BE2C (cell line): ENCODE data around the gene ZFYVE28.

Experiments
- DNase-seq: peaks from one replicate; pipeline ENCODE4 v3.0.0-alpha.2; 2020
- H3K27me3 ChIP-seq: fragments of 250-450 bp; sonication (Bioruptor Pico); 2 replicates; pipeline ENCODE4 v1.5.1; 2020; ENCODE audit warnings: mild to moderate bottlenecking
- H3K36me3 ChIP-seq: fragments of 250-450 bp; sonication (Bioruptor Pico); 2 replicates; pipeline ENCODE4 v1.5.1; 2020; ENCODE audit warnings: mild to moderate bottlenecking
- H3K4me1 ChIP-seq: fragments of 250-450 bp; sonication (Bioruptor Pico); 2 replicates; pipeline ENCODE4 v1.5.1; 2020
- H3K4me3 ChIP-seq: 2 replicates; pipeline ENCODE4 v1.5.1; 2011; ENCODE audit warnings: low read depth, low read length
- H3K9me3 ChIP-seq: fragments of 250-450 bp; sonication (Bioruptor Pico); 2 replicates; pipeline ENCODE4 v1.5.1; 2020
- CTCF ChIP-seq: IDR thresholded peaks from 2 replicates; pipeline ENCODE4 v1.5.1; 2012; ENCODE audit warnings: mild to moderate bottlenecking, low read depth, low read length

The ZFYVE28 gene

DNA sequence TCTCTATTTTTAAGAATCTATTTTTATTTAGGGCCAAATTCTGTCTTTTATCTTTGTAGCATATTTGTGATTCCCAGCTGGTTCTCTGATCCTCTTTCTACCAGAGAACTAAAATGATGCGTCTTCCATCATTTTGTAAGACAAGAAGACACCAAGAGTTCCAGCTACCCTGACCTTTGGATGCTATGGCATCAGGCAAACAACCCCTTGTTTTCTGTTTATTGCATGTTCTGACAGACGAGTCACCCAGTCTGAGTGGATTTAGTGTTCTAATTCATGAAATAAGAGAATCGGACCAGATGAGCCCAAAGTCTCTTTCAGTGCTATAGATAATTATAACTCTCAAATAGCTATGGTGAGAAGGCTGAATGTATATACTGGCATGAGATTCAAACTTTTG, 69.7 kb downstream of the ZFYVE28 start:
- Histone ChIP-seq H3K36me3 (no peaks in the 10 kb centered on the region), H3K4me1 (no peaks in the 10 kb centered on the region), H3K4me3 (no peak overlapping the region), H3K27me3 (no peaks in the 10 kb centered on the region), H3K9me3 (no peaks in the 10 kb centered on the region)
- TF ChIP-seq CTCF, result no peak
- DNase-seq, result no peak

- no peak for DNase-seq
- H3K9me3 ChIP-seq, result no peaks in the 10 kb centered on the region
- H3K4me1 ChIP-seq, result no peaks in the 10 kb centered on the region
- no peak overlapping the region for H3K4me3 ChIP-seq
- no peaks in the 10 kb centered on the region for H3K36me3 ChIP-seq
- no peak for TF ChIP-seq CTCF
- no peaks in the 10 kb centered on the region for H3K27me3 ChIP-seq
Measured at GRCh38 chr4:2347190-2347589, 71.3 kb downstream of the ZFYVE28 start.

GRCh38 chr4:2343476-2343875, 75.0 kb downstream of the ZFYVE28 start:
- no peak for TF ChIP-seq CTCF
- Histone ChIP-seq H3K27me3 (no peaks in the 10 kb centered on the region), H3K9me3 (no peaks in the 10 kb centered on the region), H3K4me3 (no peak overlapping the region), H3K4me1 (no peaks in the 10 kb centered on the region), H3K36me3 (no peaks in the 10 kb centered on the region)
- no peak for DNase-seq

GRCh38 chr4:2341911-2342652, 76.4 kb downstream of the ZFYVE28 start:
- Histone ChIP-seq H3K27me3 (no peaks in the 10 kb centered on the region), H3K9me3 (no peaks in the 10 kb centered on the region), H3K4me1 (no peaks in the 10 kb centered on the region), H3K4me3 (no peak overlapping the region), H3K36me3 (no peaks in the 10 kb centered on the region)
- no peak for DNase-seq
- no peak for TF ChIP-seq CTCF

- no peaks in the 10 kb centered on the region for H3K36me3 ChIP-seq
- H3K4me3 ChIP-seq, result no peak overlapping the region
- TF ChIP-seq CTCF, result no peak
- no peaks in the 10 kb centered on the region for H3K27me3 ChIP-seq
- peak; percentile 6 for DNase-seq
- H3K4me1 ChIP-seq, result no peaks in the 10 kb centered on the region
- no peaks in the 10 kb centered on the region for H3K9me3 ChIP-seq
Measured at GRCh38 chr4:2341261-2341841, 77.1 kb downstream of the ZFYVE28 start.
